Measurements from ENCODE around the gene PLAAT5. TPM values are rescaled to one million over a fixed set of nuclear protein-coding genes. Genes with fewer than 3 reads are reported as not detected.

The PLAAT5 gene
- total and polyA plus RNA-seq, 2 of the 4 experiments (the other 2 are of a cell fraction) = not detected

- H4K91ac ChIP-seq (ENCODE audit: insufficient read depth, low read depth, low read length) = no peak overlapping the region
- DNase-seq (no peak), ATAC-seq (ENCODE audit: low read depth) (no peak)
- H3K36me3 ChIP-seq (ENCODE audit: control insufficient read depth, insufficient read depth, low read length) = no peaks in the 10 kb centered on the region
- H2AK9ac ChIP-seq (replicated peaks; ENCODE audit: low read depth, low read length, poor library complexity) = no peak overlapping the region
- no peaks in the 10 kb centered on the region for H3K9me3 ChIP-seq (ENCODE audit: control insufficient read depth, insufficient read depth, low read length)
- H3K18ac ChIP-seq (ENCODE audit: low read depth, low read length) = no peak overlapping the region
- H3K27me3 ChIP-seq (ENCODE audit: control insufficient read depth, insufficient read depth, low read length) = peaks cover 2% of the 10 kb centered on the region
- 80% methylated on average over 1 of the region's 3 CpGs; no CpG with 5 or more reads in 1 of the 2 experiments for WGBS, 2 experiments (ENCODE audit: extremely low coverage in 2 of 2, insufficient read length in 1 of 2)
- H3K9ac ChIP-seq (ENCODE audit: low read depth, low read length) = no peak overlapping the region
- H3K56ac ChIP-seq (ENCODE audit: extremely low read depth, insufficient read depth, low read length) = no peak overlapping the region
- BruUV-seq (replicated peaks) = no TSS peak
- no peak overlapping the region for H2BK20ac ChIP-seq (ENCODE audit: low read depth, low read length)
- no peak overlapping the region for H3K4ac ChIP-seq (ENCODE audit: low read depth, low read length)
- no peak overlapping the region for H3K23ac ChIP-seq (ENCODE audit: low read depth, low read length)
- no peaks in the 10 kb centered on the region for H3K79me1 ChIP-seq (ENCODE audit: low read depth in 1 of 2, low read length in 2 of 2)
- H3K9me1 ChIP-seq (ENCODE audit: insufficient read depth, low read length) = no peaks in the 10 kb centered on the region
- H2AFZ ChIP-seq (replicated peaks; ENCODE audit: low read length, poor library complexity) = no peak overlapping the region
- no peak overlapping the region for H2BK120ac ChIP-seq (ENCODE audit: low read depth, low read length)
- H2AK5ac ChIP-seq (ENCODE audit: low read depth, low read length) = no peak overlapping the region
- TF ChIP-seq POLR2A (IDR thresholded peaks at IDR 0.05; ENCODE audit: low read depth, low read length) = no peak
- no peak for TF ChIP-seq ELK1 (IDR thresholded peaks at IDR 0.05; ENCODE audit: borderline replicate concordance, low read depth, low read length)
- TF ChIP-seq RFX5 (IDR thresholded peaks at IDR 0.05; ENCODE audit: low read depth, low read length) = no peak
- TF ChIP-seq BHLHE40 (IDR thresholded peaks at IDR 0.05; ENCODE audit: low read depth, low read length) = no peak
- no peak for TF ChIP-seq FOS (IDR thresholded peaks at IDR 0.05; ENCODE audit: low read depth, low read length)
- no peak for TF ChIP-seq MAFK (IDR thresholded peaks at IDR 0.05; ENCODE audit: low read depth, low read length)
- TF ChIP-seq MAZ (IDR thresholded peaks at IDR 0.05; ENCODE audit: borderline replicate concordance, low read depth, low read length) = no peak
- TF ChIP-seq RAD21 (IDR thresholded peaks at IDR 0.05; ENCODE audit: low read length) = no peak
- TF ChIP-seq CHD1 (IDR thresholded peaks at IDR 0.05; ENCODE audit: low read depth, low read length) = no peak
- in situ Hi-C loops (cut with MboI; ENCODE audit: low sequenced_read_pairs) = no loop called here
- no peak overlapping the region for H3K4me2 ChIP-seq (ENCODE audit: low read depth, low read length)
- no peak overlapping the region for H2BK5ac ChIP-seq (ENCODE audit: low read depth, low read length, poor library complexity, severe bottlenecking)
- H3K4me3 ChIP-seq (ENCODE audit: insufficient read depth, low read depth, low read length) = no peak overlapping the region
- intact Hi-C loops (cut with micrococcal nuclease) = no loop called here
- no peak overlapping the region for H3K27ac ChIP-seq (ENCODE audit: insufficient read depth, low read length)
- H4K20me1 ChIP-seq (ENCODE audit: insufficient read depth, low read length) = no peaks in the 10 kb centered on the region
- ChIA-PET POLR2A (ENCODE audit: unreplicated experiment) (no interaction called here), CTCF (no interaction called here)
- dilution Hi-C loops (cut with HindIII; ENCODE audit: low sequenced_read_pairs, unreplicated experiment) = no loop called here
- H4K8ac ChIP-seq (ENCODE audit: low read depth in 2 of 2, low read length in 2 of 2) = no peak overlapping the region
- no peak overlapping the region for H2BK15ac ChIP-seq (ENCODE audit: low read depth, low read length)
- H3K14ac ChIP-seq (replicated peaks; ENCODE audit: low read depth, low read length) = no peak overlapping the region
- peaks cover 11% of the 10 kb centered on the region; the same call in 1 of the 2 replicates for H3K4me1 ChIP-seq (ENCODE audit: control insufficient read depth, insufficient read depth, low read length)
- H4K5ac ChIP-seq (ENCODE audit: low read depth, low read length) = no peak overlapping the region
These were observed 43.1 kb upstream of the PLAAT5 start for GRCh38 chr11:63534076-63534475.
